ENCODE measurements around the gene RHOH.

- no peak for TF ChIP-seq POLR2A (IDR thresholded peaks at IDR 0.05; ENCODE audit: low read length)
- TF ChIP-seq GATA1 (IDR thresholded peaks at IDR 0.05; ENCODE audit: low read depth, low read length) = no peak
Observed at GRCh38 chr4:40183615-40184411, 13.0 kb upstream of the RHOH start.
